Skeletal muscle tissue (tissue), 4 donors: ENCODE data around the gene JPH2. TPM values are rescaled to one million over a fixed set of nuclear protein-coding genes. Genes with fewer than 3 reads are reported as not detected.

Experiments
- H3K27ac ChIP-seq: one replicate; pipeline ENCODE4 v1.7.0; 2013; ENCODE audit warnings: mild to moderate bottlenecking, low read depth, low read length, inconsistent platforms
- H3K27me3 ChIP-seq, 3 donors: one replicate each; pipeline ENCODE4 v1.7.0; 2013; ENCODE audit warnings: low read length in 3 of 3; ENCODE audit not compliant: control insufficient read depth in 3 of 3, insufficient read depth in 3 of 3
- H3K36me3 ChIP-seq, 3 donors: one replicate each; pipeline ENCODE4 v1.7.0; 2013; ENCODE audit warnings: low read length in 3 of 3; ENCODE audit not compliant: control insufficient read depth in 3 of 3, insufficient read depth in 3 of 3
- H3K4me1 ChIP-seq, 3 donors: one replicate each; pipeline ENCODE4 v1.7.0; 2013; ENCODE audit warnings: low read length in 3 of 3, mild to moderate bottlenecking in 3 of 3; ENCODE audit not compliant: control insufficient read depth in 3 of 3, insufficient read depth in 3 of 3
- H3K4me3 ChIP-seq, 3 donors: one replicate each; pipeline ENCODE4 v1.7.0; 2013; ENCODE audit warnings: low read length in 3 of 3
- H3K9ac ChIP-seq, 3 donors: one replicate each; pipeline ENCODE4 v1.7.0; 2013; ENCODE audit warnings: low read length in 3 of 3, mild to moderate bottlenecking in 3 of 3, moderate library complexity in 2 of 3, low read depth in 1 of 3
- H3K9me3 ChIP-seq, 3 donors: one replicate each; pipeline ENCODE4 v1.7.0; 2013; ENCODE audit warnings: low read length in 3 of 3; ENCODE audit not compliant: control insufficient read depth in 3 of 3
- total RNA-seq: library from RNA; depleted of rRNA; stranded (reverse); fragments of >200 nt; gene quantifications from one replicate; pipeline ENCODE4 v1.2.3, GENCODE V29; 2014
- donor health status: Osteomylitis.

Gene JPH2
- total RNA-seq, 1 donor from 2014 or later = 85.1 TPM

DNA sequence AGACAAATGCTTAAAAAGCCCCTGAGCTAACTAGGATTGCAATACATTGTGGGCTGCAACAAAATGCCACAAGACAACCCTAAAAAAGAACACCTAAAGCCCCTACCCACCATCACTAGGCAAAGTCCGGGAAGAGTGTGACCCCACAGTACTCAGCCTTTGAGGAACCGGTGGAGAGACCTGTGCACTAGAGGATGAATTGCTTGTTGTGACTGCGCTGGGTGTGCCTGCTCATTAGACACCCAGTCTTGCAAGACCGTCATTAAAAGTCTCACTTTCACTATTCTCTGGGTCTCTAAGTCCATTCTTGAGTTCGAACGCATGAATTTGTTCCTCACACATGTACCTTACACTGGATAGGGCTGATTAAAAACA lies 88.7 kb downstream of the JPH2 start:
- Histone ChIP-seq H3K36me3 (no peaks in the 10 kb centered on the region), H3K9ac (no peak overlapping the region), H3K27me3 (no peaks in the 10 kb centered on the region), H3K4me1 (peaks cover 0 to 12% (median 6%) of the 10 kb centered on the region in 3 donors), H3K9me3 (no peaks in the 10 kb centered on the region), H3K4me3 (no peak overlapping the region), H3K27ac (no peak overlapping the region)

DNA sequence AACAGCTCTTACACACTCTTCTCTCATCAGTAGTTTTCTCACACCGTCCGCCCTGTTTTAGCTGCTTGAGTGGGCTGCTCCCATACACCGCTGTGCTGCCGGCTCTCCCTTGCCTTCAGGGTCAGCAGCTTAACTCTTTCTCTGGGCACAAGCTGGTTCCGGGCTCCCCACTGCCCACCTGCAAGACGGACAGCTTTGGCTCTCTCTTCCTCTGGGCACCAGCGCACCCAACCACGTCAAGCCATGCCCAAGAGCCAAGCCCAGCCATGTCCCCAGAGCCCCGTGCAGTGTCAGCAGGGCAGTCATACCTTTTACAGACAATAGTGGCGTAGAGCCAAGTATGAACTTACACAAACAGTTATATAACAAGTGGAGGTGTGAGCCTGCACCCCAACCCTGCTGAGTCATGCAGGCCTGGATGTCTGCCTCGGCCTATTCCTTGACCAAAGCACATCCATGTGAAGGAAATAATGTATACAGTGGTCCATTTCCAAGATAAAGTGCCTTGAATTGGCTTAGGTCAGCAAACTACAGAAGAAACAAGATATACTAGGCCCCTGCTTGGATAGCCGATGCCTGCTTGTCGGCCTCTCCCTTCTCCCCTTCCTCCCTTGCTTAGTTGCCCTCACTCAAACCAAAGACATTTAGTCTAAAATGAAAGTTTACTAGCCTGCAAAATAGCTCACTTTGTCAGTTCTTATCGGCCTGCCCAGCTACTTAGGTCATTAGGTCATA lies 89.3 kb downstream of the JPH2 start:
- Histone ChIP-seq H3K4me3 (no peak overlapping the region), H3K9ac (no peak overlapping the region), H3K27ac (no peak overlapping the region), H3K9me3 (no peaks in the 10 kb centered on the region), H3K27me3 (no peaks in the 10 kb centered on the region), H3K4me1 (peaks cover under 1 to 15% (median 9%) of the 10 kb centered on the region in 3 donors), H3K36me3 (no peaks in the 10 kb centered on the region)

- Histone ChIP-seq H3K27ac (no peak overlapping the region), H3K4me3 (no peak overlapping the region), H3K27me3 (no peaks in the 10 kb centered on the region), H3K9me3 (no peaks in the 10 kb centered on the region), H3K4me1 (peaks cover 2 to 20% (median 14%) of the 10 kb centered on the region in 3 donors), H3K9ac (no peak overlapping the region), H3K36me3 (no peaks in the 10 kb centered on the region)
Observed at GRCh38 chr20:44095831-44096230, 91.2 kb downstream of the JPH2 start.

- no peaks in the 10 kb centered on the region for H3K36me3 ChIP-seq
- no peaks in the 10 kb centered on the region for H3K27me3 ChIP-seq
- no peak overlapping the region for H3K27ac ChIP-seq
- no peak overlapping the region for H3K4me3 ChIP-seq
- H3K9ac ChIP-seq = no peak overlapping the region
- H3K4me1 ChIP-seq = peaks cover 2 to 24% (median 14%) of the 10 kb centered on the region in 3 donors
- H3K9me3 ChIP-seq = no peaks in the 10 kb centered on the region
Observed at GRCh38 chr20:44093249-44093582, 93.8 kb downstream of the JPH2 start.

- no peak overlapping the region for H3K9ac ChIP-seq
- H3K4me3 ChIP-seq = no peak overlapping the region
- no peaks in the 10 kb centered on the region for H3K9me3 ChIP-seq
- H3K27ac ChIP-seq = no peak overlapping the region
- H3K4me1 ChIP-seq = peaks cover 2 to 19% (median 12%) of the 10 kb centered on the region in 3 donors
- no peaks in the 10 kb centered on the region for H3K36me3 ChIP-seq
- no peaks in the 10 kb centered on the region for H3K27me3 ChIP-seq
Observed at GRCh38 chr20:44092551-44093248, 94.3 kb downstream of the JPH2 start.

- no peak overlapping the region for H3K9ac ChIP-seq
- no peaks in the 10 kb centered on the region for H3K36me3 ChIP-seq
- no peaks in the 10 kb centered on the region for H3K27me3 ChIP-seq
- peaks cover 2 to 16% (median 8%) of the 10 kb centered on the region in 3 donors for H3K4me1 ChIP-seq
- no peaks in the 10 kb centered on the region for H3K9me3 ChIP-seq
- H3K4me3 ChIP-seq = no peak overlapping the region
- no peak overlapping the region for H3K27ac ChIP-seq
Observed at GRCh38 chr20:44091026-44091425, 96.0 kb downstream of the JPH2 start.

DNA sequence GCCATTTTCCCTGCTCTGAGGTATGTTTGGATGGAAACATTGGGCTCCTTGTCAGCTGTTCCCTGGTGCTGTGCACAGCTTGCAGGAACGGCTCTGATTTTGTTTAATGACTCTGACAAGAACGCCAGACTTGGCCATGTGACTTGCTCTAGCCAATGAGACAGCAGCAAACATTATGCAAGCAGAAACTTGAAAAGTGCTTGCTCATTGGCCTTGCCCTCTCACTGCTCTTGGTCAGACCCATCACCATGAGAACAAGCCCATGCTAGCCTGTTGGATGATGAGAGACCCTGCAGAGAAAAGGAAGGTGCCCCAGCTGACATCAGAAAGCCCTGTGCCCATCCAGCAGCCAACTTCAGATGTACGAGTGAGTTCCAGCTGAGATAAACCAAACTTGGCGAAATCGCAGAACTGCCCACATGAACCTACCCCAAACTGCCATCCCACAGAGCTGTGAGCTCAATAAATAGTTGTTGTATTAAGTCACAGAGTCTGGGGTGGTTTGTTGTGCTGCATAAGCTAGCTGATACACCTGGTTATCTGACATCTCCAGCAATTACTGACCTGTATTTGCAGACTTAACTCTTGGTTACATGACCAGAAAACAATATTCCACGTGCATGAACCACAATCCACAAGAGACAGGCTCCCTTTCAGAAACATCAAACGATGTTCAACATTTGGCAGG lies 96.9 kb downstream of the JPH2 start:
- Histone ChIP-seq H3K4me3 (peak overlapping the region in 1 of 3 donors; percentile 2), H3K36me3 (no peaks in the 10 kb centered on the region), H3K27ac (no peak overlapping the region), H3K27me3 (no peaks in the 10 kb centered on the region), H3K9me3 (no peaks in the 10 kb centered on the region), H3K4me1 (peaks cover 2 to 16% (median 8%) of the 10 kb centered on the region in 3 donors), H3K9ac (no peak overlapping the region)

DNA sequence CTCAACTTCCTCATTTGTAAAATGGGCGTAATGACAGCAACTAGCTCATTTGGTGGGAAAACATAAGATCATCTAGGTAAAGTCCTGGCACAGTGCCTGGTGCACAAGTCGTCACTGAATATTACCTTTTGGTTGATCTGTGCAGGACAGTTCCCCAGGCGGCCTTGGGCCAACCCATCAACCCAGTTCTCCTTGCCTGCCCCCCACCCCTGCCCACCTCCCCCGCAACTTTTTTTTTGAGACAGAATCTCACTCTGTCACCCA lies 99.2 kb downstream of the JPH2 start:
- peaks cover 9 to 24% (median 15%) of the 10 kb centered on the region in 3 donors for H3K4me1 ChIP-seq
- H3K36me3 ChIP-seq = no peaks in the 10 kb centered on the region
- no peak overlapping the region for H3K4me3 ChIP-seq
- no peaks in the 10 kb centered on the region for H3K9me3 ChIP-seq
- no peaks in the 10 kb centered on the region for H3K27me3 ChIP-seq
- H3K27ac ChIP-seq = no peak overlapping the region
- H3K9ac ChIP-seq = no peak overlapping the region

- Histone ChIP-seq H3K9ac (no peak overlapping the region), H3K4me1 (peaks cover 9 to 26% (median 14%) of the 10 kb centered on the region in 3 donors), H3K9me3 (no peaks in the 10 kb centered on the region), H3K27ac (no peak overlapping the region), H3K36me3 (no peaks in the 10 kb centered on the region), H3K4me3 (no peak overlapping the region), H3K27me3 (no peaks in the 10 kb centered on the region)
Observed at GRCh38 chr20:44087051-44087856, 99.7 kb downstream of the JPH2 start.
